A549 (cell line): ENCODE results near the gene COX5B. TPM values are rescaled to one million over a fixed set of nuclear protein-coding genes. Genes with fewer than 3 reads are reported as not detected.
A peak's percentile ranks its signal among the peaks of the same experiment; 100 is the strongest.

Experiments used
- ATAC-seq, 2 experiments: fragments of 200-7000 bp in 1 of 2; fragments of >200 bp in 1 of 2; cut with Nextera tagmentation in 1 of 2; cut with Tn5 transposase in 1 of 2; 3 replicates each; pipeline versions ENCODE4 v1.8.0 to v1.9.1; 2018 to 2020; ENCODE audit warnings: mild to moderate bottlenecking in 1 of 2, moderate library complexity in 1 of 2
- CTCF ChIA-PET: fragments of 300-600 bp; sonication (Branson Sonifier 250); formaldehyde crosslinking; extraction: SDS; loops from one replicate; lab custom pipeline; 2021; ENCODE audit warnings: antibody characterized with exemption, inconsistent platforms; lab: Yijun Ruan, JAX
- POLR2A ChIA-PET: fragments of 350-600 bp; formaldehyde crosslinking; extraction: SDS; loops from one replicate; lab custom pipeline; 2021; ENCODE audit warnings: antibody characterized with exemption, inconsistent platforms; lab: Yijun Ruan, JAX
- DNase-seq, 2 experiments: peaks; one replicate each; pipeline versions ENCODE4 v3.0.0 to v3.0.0-alpha.2; 2011 to 2016; ENCODE audit warnings: low read depth in 1 of 2, low spot score in 1 of 2
- FAIRE-seq: peaks from 2 replicates; lab custom pipeline; 2011; peaks lifted over from hg19 to GRCh38; lab: Jason Lieb, UNC
- H3K27ac ChIP-seq, 2 experiments: fragments of >200 bp; sonication (Bioruptor Twin); formaldehyde crosslinking; 3 replicates each; pipeline ENCODE4 v1.5.1; 2016 to 2017
- H3K4me1 ChIP-seq: fragments of >200 bp; sonication (Bioruptor Twin); formaldehyde crosslinking; 3 replicates; pipeline ENCODE4 v1.6.1; 2016
- H3K4me2 ChIP-seq: fragments of >200 bp; sonication (Bioruptor Twin); formaldehyde crosslinking; 3 replicates; pipeline ENCODE4 v1.6.1; 2016
- H3K4me3 ChIP-seq: fragments of >200 bp; sonication (Bioruptor Twin); formaldehyde crosslinking; 3 replicates; pipeline ENCODE4 v1.5.1; 2016
- H3K9me3 ChIP-seq: fragments of >200 bp; sonication (Bioruptor Twin); formaldehyde crosslinking; 3 replicates; pipeline ENCODE4 v1.6.1; 2016
- CEBPB ChIP-seq, 2 experiments: fragments of >200 bp in 1 of 2; sonication (Bioruptor Twin) in 1 of 2; formaldehyde crosslinking in 1 of 2; IDR thresholded peaks; 2 replicates each; pipeline ENCODE4 v1.6.1; 2012 to 2016
- CHD4 ChIP-seq: fragments of 200-600 bp; sonication (generic); IDR thresholded peaks from 2 replicates; pipeline ENCODE4 v1.6.1; 2016; ENCODE audit warnings: antibody characterized with exemption, mild to moderate bottlenecking, borderline replicate concordance
- EHMT2 ChIP-seq: fragments of 200-600 bp; sonication (generic); IDR thresholded peaks from 2 replicates; pipeline ENCODE4 v1.6.1; 2016; ENCODE audit warnings: antibody characterized with exemption, low read depth, mild to moderate bottlenecking, moderate library complexity
- FOSB ChIP-seq: fragments of 250-450 bp; sonication (Bioruptor Pico); IDR thresholded peaks from 2 replicates; pipeline ENCODE4 v1.5.0; 2020; ENCODE audit warnings: mild to moderate bottlenecking, moderate library complexity
- HOXA7 ChIP-seq: fragments of 250-450 bp; sonication (Bioruptor Pico); IDR thresholded peaks from 2 replicates; pipeline ENCODE4 v1.5.0; 2020; ENCODE audit warnings: mild to moderate bottlenecking, moderate library complexity
- MAFK ChIP-seq: fragments of 450-650 bp; IDR thresholded peaks from 2 replicates; pipeline ENCODE4 v1.6.1; 2014; ENCODE audit not compliant: partially characterized antibody
- MYC ChIP-seq: IDR thresholded peaks from 2 replicates; pipeline ENCODE4 v1.6.1; 2012; ENCODE audit warnings: mild to moderate bottlenecking, inconsistent platforms, low read length, improper control_type of control experiment, borderline replicate concordance
- NPAS2 ChIP-seq: fragments of 250-450 bp; sonication (Bioruptor Pico); IDR thresholded peaks from 2 replicates; pipeline ENCODE4 v1.8.0; 2022; ENCODE audit warnings: mild to moderate bottlenecking, moderate library complexity, borderline replicate concordance
- POLR2A ChIP-seq: IDR thresholded peaks from 2 replicates; pipeline ENCODE4 v1.6.1; 2012; ENCODE audit warnings: mild to moderate bottlenecking, low read length
- RAD21 ChIP-seq, 2 experiments: fragments of >200 bp in 1 of 2; sonication (Bioruptor Twin) in 1 of 2; formaldehyde crosslinking in 1 of 2; IDR thresholded peaks in 1 of 2; conservative IDR thresholded peaks in 1 of 2; 2 replicates in 1 of 2; 3 replicates in 1 of 2; pipeline ENCODE4 v1.6.1; 2012 to 2018; ENCODE audit warnings: inconsistent platforms in 1 of 2
- RFX5 ChIP-seq: fragments of 450-650 bp; IDR thresholded peaks from 2 replicates; pipeline ENCODE4 v1.7.1; 2014; ENCODE audit warnings: antibody characterized with exemption, mild to moderate bottlenecking, moderate library complexity
- SMC3 ChIP-seq: fragments of >200 bp; sonication (Bioruptor Twin); formaldehyde crosslinking; IDR thresholded peaks from 3 replicates; pipeline ENCODE4 v1.6.1; 2018; ENCODE audit warnings: inconsistent platforms
- SREBF2 ChIP-seq: fragments of 450-650 bp; IDR thresholded peaks from 2 replicates; pipeline ENCODE4 v1.6.1; 2014; ENCODE audit warnings: mild to moderate bottlenecking, moderate library complexity
- ZSCAN20 ChIP-seq: fragments of 250-450 bp; sonication (Bioruptor Pico); IDR thresholded peaks from 2 replicates; pipeline ENCODE4 v1.8.0; 2022; ENCODE audit warnings: mild to moderate bottlenecking, moderate library complexity
- WGBS: methylation state at CpG from one replicate; pipeline ENCODE4 v1.1.6; 2017; ENCODE audit errors: missing lambda C conversion rate; 5-methylcytosine and 5-hydroxymethylcytosine counted together
- polyA plus RNA-seq, 4 experiments: library from polyadenylated mRNA; depleted of rRNA in 3 of 4; stranded (reverse); fragments of >200 nt; fragmentation: RNase III in 1 of 4; extraction: RNeasy Plus Mini Kit Qiagen cat#74134 plus additional on column Dnase treatment in 1 of 4; gene quantifications; 2 replicates in 3 of 4; 3 replicates in 1 of 4; pipeline ENCODE4 v1.2.3, GENCODE V29; 2011 to 2017
- TF ChIP-seq, protein P1 (sequence below): fragments of >200 bp; sonication (Bioruptor Twin); formaldehyde crosslinking; IDR thresholded peaks from 3 replicates; pipeline ENCODE4 v1.5.1; 2016
- TF ChIP-seq, protein P2 (sequence below): IDR thresholded peaks from 2 replicates; pipeline ENCODE4 v1.6.1; 2012; ENCODE audit warnings: low read depth, borderline replicate concordance
- TF ChIP-seq, protein P3 (sequence below): fragments of >200 bp; sonication (Bioruptor Twin); formaldehyde crosslinking; IDR thresholded peaks from 2 replicates; pipeline ENCODE4 v1.6.1; 2016
- TF ChIP-seq, protein P4 (sequence below): fragments of 450-650 bp; IDR thresholded peaks from 2 replicates; pipeline ENCODE4 v1.6.1; 2014; ENCODE audit warnings: antibody characterized with exemption
- TF ChIP-seq, protein P5 (sequence below): fragments of 250-450 bp; sonication (Bioruptor Pico); IDR thresholded peaks from 2 replicates; pipeline ENCODE4 v1.5.0; 2020; ENCODE audit warnings: low read depth, mild to moderate bottlenecking, moderate library complexity

The COX5B gene
- polyA plus RNA-seq, 2 of the 4 experiments (the other 2 are of a cell fraction) = 343 to 353 TPM

DNA sequence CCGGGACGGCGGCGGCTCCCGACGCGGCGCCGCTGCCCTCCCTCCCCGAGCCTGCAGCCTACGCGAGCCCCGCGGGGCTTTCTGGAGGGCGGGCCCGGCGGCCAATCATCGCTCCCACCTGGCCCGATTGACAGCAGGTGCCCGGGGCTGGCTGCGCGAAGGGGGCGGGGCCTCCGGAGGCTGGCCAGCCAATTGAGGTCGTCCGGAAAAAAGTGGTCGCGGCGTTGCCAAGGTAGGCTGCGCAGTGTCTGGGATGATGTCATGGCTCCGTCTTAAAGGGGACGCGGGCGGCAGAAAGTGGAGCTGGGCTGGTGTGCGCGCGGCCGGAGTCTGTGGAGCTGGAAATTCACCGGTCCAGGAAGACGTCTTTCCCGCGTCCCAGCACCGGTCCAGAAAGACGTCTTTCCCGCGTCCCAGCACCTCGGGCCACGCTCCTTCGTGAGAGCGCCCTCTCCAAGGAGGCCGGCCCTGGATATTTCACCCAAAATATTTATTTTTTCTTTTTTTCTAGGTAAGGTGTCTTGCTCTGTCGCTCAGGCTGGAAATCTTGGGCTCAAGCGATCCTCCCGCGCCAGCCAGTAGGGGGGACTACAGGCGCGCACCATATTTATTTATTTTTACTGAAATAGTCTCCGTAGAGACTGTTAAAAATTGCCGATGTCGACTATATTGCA lies 18.2 kb downstream of the COX5B start, which contains the start of gene ACTR1B (continued):
- TF ChIP-seq RAD21 (conservative IDR thresholded peaks at IDR 0.05 in 1 of 2, IDR thresholded peaks at IDR 0.05 in 1 of 2) (peak; percentile 30 to 46; a peak in 3 of 5 replicates), FOSB (no peak), MAFK (peak; percentile 78), SREBF2 (no peak), CEBPB (IDR thresholded peaks at IDR 0.05) (no peak; a peak in 1 of 4 replicates), NPAS2 (no peak), MYC (peak; percentile 30; the same call in 1 of the 2 replicates), RFX5 (peak; percentile 94), EHMT2 (no peak)
- TF ChIP-seq, protein P1, sequence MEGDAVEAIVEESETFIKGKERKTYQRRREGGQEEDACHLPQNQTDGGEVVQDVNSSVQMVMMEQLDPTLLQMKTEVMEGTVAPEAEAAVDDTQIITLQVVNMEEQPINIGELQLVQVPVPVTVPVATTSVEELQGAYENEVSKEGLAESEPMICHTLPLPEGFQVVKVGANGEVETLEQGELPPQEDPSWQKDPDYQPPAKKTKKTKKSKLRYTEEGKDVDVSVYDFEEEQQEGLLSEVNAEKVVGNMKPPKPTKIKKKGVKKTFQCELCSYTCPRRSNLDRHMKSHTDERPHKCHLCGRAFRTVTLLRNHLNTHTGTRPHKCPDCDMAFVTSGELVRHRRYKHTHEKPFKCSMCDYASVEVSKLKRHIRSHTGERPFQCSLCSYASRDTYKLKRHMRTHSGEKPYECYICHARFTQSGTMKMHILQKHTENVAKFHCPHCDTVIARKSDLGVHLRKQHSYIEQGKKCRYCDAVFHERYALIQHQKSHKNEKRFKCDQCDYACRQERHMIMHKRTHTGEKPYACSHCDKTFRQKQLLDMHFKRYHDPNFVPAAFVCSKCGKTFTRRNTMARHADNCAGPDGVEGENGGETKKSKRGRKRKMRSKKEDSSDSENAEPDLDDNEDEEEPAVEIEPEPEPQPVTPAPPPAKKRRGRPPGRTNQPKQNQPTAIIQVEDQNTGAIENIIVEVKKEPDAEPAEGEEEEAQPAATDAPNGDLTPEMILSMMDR = peak; percentile 61
- TF ChIP-seq, protein P2, sequence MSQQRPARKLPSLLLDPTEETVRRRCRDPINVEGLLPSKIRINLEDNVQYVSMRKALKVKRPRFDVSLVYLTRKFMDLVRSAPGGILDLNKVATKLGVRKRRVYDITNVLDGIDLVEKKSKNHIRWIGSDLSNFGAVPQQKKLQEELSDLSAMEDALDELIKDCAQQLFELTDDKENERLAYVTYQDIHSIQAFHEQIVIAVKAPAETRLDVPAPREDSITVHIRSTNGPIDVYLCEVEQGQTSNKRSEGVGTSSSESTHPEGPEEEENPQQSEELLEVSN = peak; percentile 90; the same call in 1 of the 2 replicates
- TF ChIP-seq, protein P3, sequence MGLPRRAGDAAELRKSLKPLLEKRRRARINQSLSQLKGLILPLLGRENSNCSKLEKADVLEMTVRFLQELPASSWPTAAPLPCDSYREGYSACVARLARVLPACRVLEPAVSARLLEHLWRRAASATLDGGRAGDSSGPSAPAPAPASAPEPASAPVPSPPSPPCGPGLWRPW = no peak
- TF ChIP-seq, protein P4, sequence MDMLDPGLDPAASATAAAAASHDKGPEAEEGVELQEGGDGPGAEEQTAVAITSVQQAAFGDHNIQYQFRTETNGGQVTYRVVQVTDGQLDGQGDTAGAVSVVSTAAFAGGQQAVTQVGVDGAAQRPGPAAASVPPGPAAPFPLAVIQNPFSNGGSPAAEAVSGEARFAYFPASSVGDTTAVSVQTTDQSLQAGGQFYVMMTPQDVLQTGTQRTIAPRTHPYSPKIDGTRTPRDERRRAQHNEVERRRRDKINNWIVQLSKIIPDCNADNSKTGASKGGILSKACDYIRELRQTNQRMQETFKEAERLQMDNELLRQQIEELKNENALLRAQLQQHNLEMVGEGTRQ = no peak

DNA sequence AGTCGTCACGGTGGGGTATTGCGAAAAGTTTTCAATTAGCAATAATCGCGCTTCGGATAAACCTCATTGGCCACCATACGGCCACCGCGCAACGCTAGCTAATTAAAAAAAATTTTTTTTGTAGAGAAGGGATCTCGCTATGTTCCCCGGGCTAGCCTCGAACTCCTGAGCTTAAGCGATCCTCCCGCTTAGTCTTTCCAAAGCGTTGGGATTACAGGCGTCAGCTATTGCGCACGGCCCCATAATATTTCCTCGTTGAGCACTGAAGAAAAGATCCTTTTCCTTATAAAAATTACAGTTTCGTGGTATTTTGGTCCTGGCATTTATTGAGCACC lies 18.7 kb downstream of the COX5B start:
- POLR2A ChIA-PET = interaction anchor here (0.8 to 4.1 kb wide), 6 partner anchors 10 to 74 kb away, joined by 3 to 76 read pairs (median 6); partner anchors contain the start of genes ANKRD36B and COX5B
- peak in 1 of 2 experiments; percentile 7; a peak in 3 of 6 replicates for ATAC-seq
- TF ChIP-seq RFX5 (no peak), HOXA7 (no peak), POLR2A (no peak), SMC3 (0 out of 3 replicates have a peak, but pooled peaks have one; percentile 0), ZSCAN20 (CRISPR knock-in tag) (no peak), CHD4 (no peak)
- TF ChIP-seq, protein P4 = no peak
- TF ChIP-seq, protein P5, sequence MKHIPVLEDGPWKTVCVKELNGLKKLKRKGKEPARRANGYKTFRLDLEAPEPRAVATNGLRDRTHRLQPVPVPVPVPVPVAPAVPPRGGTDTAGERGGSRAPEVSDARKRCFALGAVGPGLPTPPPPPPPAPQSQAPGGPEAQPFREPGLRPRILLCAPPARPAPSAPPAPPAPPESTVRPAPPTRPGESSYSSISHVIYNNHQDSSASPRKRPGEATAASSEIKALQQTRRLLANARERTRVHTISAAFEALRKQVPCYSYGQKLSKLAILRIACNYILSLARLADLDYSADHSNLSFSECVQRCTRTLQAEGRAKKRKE (CRISPR knock-in tag) = no peak

More for the DNA sequence above, 18.7 kb downstream of the COX5B start:
- Histone ChIP-seq H3K4me3 (peak overlapping the region; percentile 95), H3K4me1 (peaks cover 9% of the 10 kb centered on the region), H3K27ac (peak overlapping the region; percentile 96 to 97), H3K4me2 (peak overlapping the region; percentile 65), H3K9me3 (no peaks in the 10 kb centered on the region)
- 5% methylated on average over 21 of the region's 21 CpGs for WGBS
- CTCF ChIA-PET = interaction anchor here (0.7 to 6.2 kb wide), 11 partner anchors 10 to 74 kb away, joined by 3 to 93 read pairs (median 6); no protein-coding TSS in a partner anchor
- DNase-seq = peak in 1 of 2 experiments; percentile 69
- FAIRE-seq = no peak
